Loucy (cell line): ENCODE data around the gene ZNF609.

Experiments used
- H2AFZ ChIP-seq: fragments of 200-600 bp; sonication (generic); 2 replicates; pipeline ENCODE4 v1.6.0; 2016; ENCODE audit warnings: antibody characterized with exemption, mild to moderate bottlenecking, low read length, moderate library complexity
- H3F3A ChIP-seq: fragments of 200-600 bp; 2 replicates; pipeline ENCODE4 v1.6.0; 2016; ENCODE audit warnings: antibody characterized with exemption, low read depth, mild to moderate bottlenecking
- H3K27me3 ChIP-seq: fragments of 200-600 bp; sonication (generic); 2 replicates; pipeline ENCODE4 v1.6.1; 2014; ENCODE audit warnings: low read length, mild to moderate bottlenecking; ENCODE audit not compliant: insufficient read depth, poor library complexity, severe bottlenecking
- H3K36me3 ChIP-seq: fragments of 200-600 bp; sonication (generic); 2 replicates; pipeline ENCODE4 v1.6.1; 2016; ENCODE audit warnings: low read length; ENCODE audit not compliant: insufficient read depth
- H3K4me1 ChIP-seq: fragments of 200-600 bp; sonication (generic); 2 replicates; pipeline ENCODE4 v1.5.1; 2014; ENCODE audit warnings: low read length, mild to moderate bottlenecking; ENCODE audit not compliant: insufficient read depth, poor library complexity, severe bottlenecking
- H3K4me2 ChIP-seq: fragments of 200-600 bp; sonication (generic); 2 replicates; pipeline ENCODE4 v1.6.0; 2014; ENCODE audit warnings: antibody characterized with exemption, low read length, low read depth, mild to moderate bottlenecking; ENCODE audit not compliant: poor library complexity, severe bottlenecking
- H3K4me3 ChIP-seq: fragments of 200-600 bp; sonication (generic); 2 replicates; pipeline ENCODE4 v1.5.1; 2014; ENCODE audit warnings: low read length, mild to moderate bottlenecking, mixed read lengths; ENCODE audit not compliant: poor library complexity, severe bottlenecking
- H3K79me2 ChIP-seq: fragments of 200-600 bp; sonication (generic); 2 replicates; pipeline ENCODE4 v1.6.1; 2014; ENCODE audit warnings: low read length; ENCODE audit not compliant: insufficient read depth
- H3K9ac ChIP-seq: fragments of 200-600 bp; sonication (generic); 2 replicates; pipeline ENCODE4 v1.6.0; 2014; ENCODE audit warnings: mild to moderate bottlenecking, low read depth, low read length, moderate library complexity; ENCODE audit not compliant: poor library complexity, severe bottlenecking
- H3K9me2 ChIP-seq: fragments of 200-600 bp; sonication (generic); replicated peaks from 2 replicates; pipeline ENCODE4 v1.6.1; 2016; ENCODE audit warnings: low read depth, low read length, mixed read lengths
- H3K9me3 ChIP-seq: fragments of 200-600 bp; sonication (generic); 2 replicates; pipeline ENCODE4 v1.6.1; 2014; ENCODE audit warnings: mild to moderate bottlenecking, antibody characterized with exemption, low read length, low read depth; ENCODE audit not compliant: insufficient read depth
- H4K20me1 ChIP-seq: fragments of 200-600 bp; sonication (generic); 2 replicates; pipeline ENCODE4 v1.6.0; 2014; ENCODE audit warnings: antibody characterized with exemption, low read length, mild to moderate bottlenecking; ENCODE audit not compliant: insufficient read depth, poor library complexity, severe bottlenecking
- EZH2phosphoT487 ChIP-seq: fragments of 200-600 bp; IDR thresholded peaks from 2 replicates; pipeline ENCODE4 v1.6.1; 2018; ENCODE audit warnings: antibody characterized with exemption, mild to moderate bottlenecking, moderate library complexity, borderline replicate concordance
- TF ChIP-seq, protein P1 (sequence below): fragments of 200-600 bp; sonication (generic); conservative IDR thresholded peaks from 2 replicates; pipeline ENCODE4 v1.5.1; 2014; ENCODE audit warnings: mild to moderate bottlenecking, antibody characterized with exemption, low read length

Gene ZNF609

DNA sequence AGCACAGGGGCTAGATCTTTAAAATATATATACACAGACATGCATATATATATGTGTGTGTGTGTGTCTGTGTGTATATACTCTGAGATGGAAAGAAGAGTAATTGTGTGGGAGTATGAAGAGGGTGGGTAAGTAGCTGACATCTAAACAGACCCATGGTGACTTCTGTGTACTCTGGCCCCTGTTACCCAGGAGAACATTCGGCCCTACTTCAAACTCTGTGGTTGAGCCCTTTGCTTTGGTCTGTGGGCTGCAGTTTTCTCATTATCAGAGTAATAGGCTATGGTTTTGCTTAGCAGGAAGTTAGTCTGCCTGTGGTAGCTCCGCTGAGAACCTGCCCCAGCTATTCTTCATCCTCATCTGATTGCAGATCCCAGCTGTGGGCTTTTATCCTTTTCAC lies 173.6 kb downstream of the ZNF609 start:
- H4K20me1 ChIP-seq = peaks cover 9% of the 10 kb centered on the region
- TF ChIP-seq, protein P1, sequence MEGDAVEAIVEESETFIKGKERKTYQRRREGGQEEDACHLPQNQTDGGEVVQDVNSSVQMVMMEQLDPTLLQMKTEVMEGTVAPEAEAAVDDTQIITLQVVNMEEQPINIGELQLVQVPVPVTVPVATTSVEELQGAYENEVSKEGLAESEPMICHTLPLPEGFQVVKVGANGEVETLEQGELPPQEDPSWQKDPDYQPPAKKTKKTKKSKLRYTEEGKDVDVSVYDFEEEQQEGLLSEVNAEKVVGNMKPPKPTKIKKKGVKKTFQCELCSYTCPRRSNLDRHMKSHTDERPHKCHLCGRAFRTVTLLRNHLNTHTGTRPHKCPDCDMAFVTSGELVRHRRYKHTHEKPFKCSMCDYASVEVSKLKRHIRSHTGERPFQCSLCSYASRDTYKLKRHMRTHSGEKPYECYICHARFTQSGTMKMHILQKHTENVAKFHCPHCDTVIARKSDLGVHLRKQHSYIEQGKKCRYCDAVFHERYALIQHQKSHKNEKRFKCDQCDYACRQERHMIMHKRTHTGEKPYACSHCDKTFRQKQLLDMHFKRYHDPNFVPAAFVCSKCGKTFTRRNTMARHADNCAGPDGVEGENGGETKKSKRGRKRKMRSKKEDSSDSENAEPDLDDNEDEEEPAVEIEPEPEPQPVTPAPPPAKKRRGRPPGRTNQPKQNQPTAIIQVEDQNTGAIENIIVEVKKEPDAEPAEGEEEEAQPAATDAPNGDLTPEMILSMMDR = no peak
- TF ChIP-seq EZH2phosphoT487 = no peak
- H3K27me3 ChIP-seq = no peaks in the 10 kb centered on the region
- no peak overlapping the region for H3K9ac ChIP-seq
- peaks cover 71% of the 10 kb centered on the region for H3K79me2 ChIP-seq
- H3K4me3 ChIP-seq = peak overlapping the region; percentile 60
- peaks cover 4% of the 10 kb centered on the region; the same call in 1 of the 2 replicates for H3K9me3 ChIP-seq
- H3F3A ChIP-seq = no peaks in the 10 kb centered on the region
- H3K36me3 ChIP-seq = peaks cover 27% of the 10 kb centered on the region
- peak overlapping the region; percentile 79 for H3K4me2 ChIP-seq
- H2AFZ ChIP-seq = no peak overlapping the region
- H3K9me2 ChIP-seq = no peaks in the 10 kb centered on the region
- H3K4me1 ChIP-seq = peaks cover 37% of the 10 kb centered on the region

DNA sequence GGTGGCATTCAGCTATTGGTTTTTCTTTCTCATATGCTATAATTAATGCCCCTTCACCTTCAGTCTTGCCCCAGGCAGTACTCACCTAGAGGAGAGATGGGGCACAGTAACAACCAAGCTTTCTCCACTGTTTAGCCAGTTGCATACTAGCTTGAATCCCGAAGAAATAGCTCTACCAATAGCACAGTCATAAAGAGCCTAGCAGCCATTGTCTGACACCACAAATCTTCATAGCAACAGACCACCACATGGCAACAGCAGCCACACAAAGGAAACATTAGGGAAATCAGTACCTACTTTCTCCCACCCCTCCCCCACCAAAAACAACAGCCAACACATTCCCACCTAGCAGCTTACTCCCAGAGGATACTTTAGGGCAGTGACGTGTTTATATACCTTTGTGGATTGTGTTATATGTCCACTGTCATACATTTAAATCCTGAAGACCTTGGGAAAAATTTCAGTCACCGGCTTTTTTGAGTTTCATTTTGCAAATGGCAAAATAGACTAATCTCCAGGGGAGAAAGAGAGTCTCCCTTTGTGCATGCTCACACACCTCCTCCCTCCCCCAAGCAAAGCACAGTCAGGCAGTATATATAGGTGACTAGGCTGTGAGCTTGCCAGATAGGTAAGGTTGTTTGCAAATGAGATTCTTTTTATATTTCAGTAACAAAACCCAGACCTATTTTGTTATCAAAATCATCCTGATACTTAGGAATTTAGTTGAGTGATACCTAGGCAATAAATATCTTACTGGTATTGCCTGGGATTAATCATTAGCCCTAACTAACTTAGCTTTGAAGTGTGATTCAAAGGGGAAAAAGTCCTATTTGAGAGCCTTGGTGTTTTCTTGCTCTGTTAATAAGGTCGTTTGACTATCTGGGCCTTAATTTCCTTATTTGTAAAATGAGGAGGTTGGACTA lies 174.5 kb downstream of the ZNF609 start:
- peak overlapping the region; percentile 79 for H3K4me2 ChIP-seq
- peaks cover 44% of the 10 kb centered on the region for H3K4me1 ChIP-seq
- H3K79me2 ChIP-seq = peaks cover 72% of the 10 kb centered on the region

DNA sequence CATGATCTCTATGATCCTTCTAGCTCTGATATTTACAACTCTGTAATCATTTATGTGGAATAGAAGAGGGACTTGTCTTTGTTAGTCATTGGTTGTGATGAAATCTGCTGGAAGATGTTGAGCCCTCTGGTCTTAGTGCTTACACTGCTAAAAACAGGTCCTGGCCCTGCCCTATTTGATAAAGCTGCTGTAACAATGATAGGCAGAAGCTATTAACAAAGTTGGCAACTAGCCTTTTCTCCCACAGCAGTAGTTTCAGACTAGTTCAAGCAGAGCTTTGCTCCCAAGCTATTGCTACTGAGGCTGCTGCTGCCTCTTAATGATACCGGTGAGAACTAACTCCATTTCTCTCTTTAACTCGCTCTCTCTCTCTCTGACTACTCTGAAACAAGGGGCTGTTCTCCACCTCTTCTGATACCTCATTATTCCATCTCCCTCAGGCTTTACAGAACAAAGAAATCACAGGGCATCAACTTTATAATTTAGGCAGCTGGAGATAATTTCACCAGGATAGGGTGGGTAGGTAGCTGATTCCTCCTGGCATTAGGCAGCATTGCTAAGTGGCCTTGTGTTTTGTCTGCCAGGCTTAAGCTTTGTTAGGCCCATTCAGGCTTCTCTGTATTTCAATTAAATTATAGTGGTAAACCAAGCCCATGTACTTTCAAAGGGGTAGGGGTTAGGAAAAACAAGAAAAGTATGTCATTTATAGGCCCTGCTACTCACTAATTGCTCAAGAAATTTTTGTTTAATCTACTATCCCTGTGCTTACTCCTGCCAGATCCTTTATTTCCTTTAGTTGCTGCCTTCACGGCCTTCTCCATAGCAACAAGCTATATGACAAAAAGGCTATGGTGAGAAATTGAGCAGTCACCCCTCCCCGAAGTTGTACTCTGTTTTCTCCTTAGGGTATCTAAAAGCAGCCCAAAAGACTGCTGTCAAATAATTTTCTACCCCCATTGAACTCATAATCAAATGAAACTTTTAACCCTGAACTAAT lies 175.4 kb downstream of the ZNF609 start:
- H4K20me1 ChIP-seq = peaks cover 13% of the 10 kb centered on the region
- peaks cover 69% of the 10 kb centered on the region for H3K79me2 ChIP-seq
- peaks cover 23% of the 10 kb centered on the region for H3K36me3 ChIP-seq
- no peak overlapping the region for H3K4me3 ChIP-seq
- H3K9me3 ChIP-seq = peaks cover 4% of the 10 kb centered on the region; the same call in 1 of the 2 replicates
- no peaks in the 10 kb centered on the region for H3K9me2 ChIP-seq
- no peak overlapping the region for H2AFZ ChIP-seq
- peak overlapping the region; percentile 79 for H3K4me2 ChIP-seq
- H3K4me1 ChIP-seq = peaks cover 52% of the 10 kb centered on the region
- TF ChIP-seq, protein P1 = no peak
- no peak for TF ChIP-seq EZH2phosphoT487
- no peaks in the 10 kb centered on the region for H3K27me3 ChIP-seq
- no peak overlapping the region for H3K9ac ChIP-seq
- no peaks in the 10 kb centered on the region for H3F3A ChIP-seq

More for the DNA sequence above, 174.5 kb downstream of the ZNF609 start:
- Histone ChIP-seq H3K36me3 (peaks cover 23% of the 10 kb centered on the region), H3F3A (no peaks in the 10 kb centered on the region), H2AFZ (no peak overlapping the region), H4K20me1 (peaks cover 9% of the 10 kb centered on the region), H3K9me3 (peaks cover 4% of the 10 kb centered on the region; the same call in 1 of the 2 replicates), H3K27me3 (no peaks in the 10 kb centered on the region), H3K9ac (no peak overlapping the region), H3K9me2 (no peaks in the 10 kb centered on the region), H3K4me3 (peak overlapping the region; percentile 60)
- TF ChIP-seq, protein P1 = no peak
- TF ChIP-seq EZH2phosphoT487 = no peak
